HG02885 (cell line): Measurements from ENCODE around the gene RSPH10B2.
"Not testable (repeated sequence)": the region's sequence is repeated elsewhere in the genome, so short reads cannot be mapped to it uniquely, and the experiment has no call there.

Experiments used
- ATAC-seq: cut with Tn5 transposase; IDR thresholded peaks from one replicate; pipeline ENCODE4 v1.9.1; 2021; ENCODE audit warnings: mild to moderate bottlenecking; ENCODE audit not compliant: unreplicated experiment, poor library complexity

The RSPH10B2 gene

GRCh38 chr7:6835521-6835920 lies 81.6 kb downstream of the RSPH10B2 start:
- not testable (repeated sequence) for ATAC-seq

GRCh38 chr7:6837081-6837480 lies 83.2 kb downstream of the RSPH10B2 start:
- not testable (repeated sequence) for ATAC-seq

GRCh38 chr7:6842278-6842921 lies 88.5 kb downstream of the RSPH10B2 start:
- ATAC-seq, result not testable (repeated sequence)

- ATAC-seq, result not testable (repeated sequence)
Measured at GRCh38 chr7:6843092-6843491, 89.2 kb downstream of the RSPH10B2 start.

GRCh38 chr7:6843654-6844053 lies 89.8 kb downstream of the RSPH10B2 start:
- ATAC-seq, result not testable (repeated sequence)

- ATAC-seq, result not testable (repeated sequence)
Measured at GRCh38 chr7:6845971-6846449, 92.1 kb downstream of the RSPH10B2 start.

GRCh38 chr7:6847751-6848150 lies 93.8 kb downstream of the RSPH10B2 start:
- ATAC-seq, result not testable (repeated sequence)
